Measurements from ENCODE around the gene TACR1. TPM values are rescaled to one million over a fixed set of nuclear protein-coding genes. Genes with fewer than 3 reads are reported as not detected.

TACR1 gene
- total and polyA plus RNA-seq, 2 of the 8 experiments (the other 6 are each of a cell fraction or from before 2014, with no cell fraction given) = 0.09 to 0.37 TPM

DNA sequence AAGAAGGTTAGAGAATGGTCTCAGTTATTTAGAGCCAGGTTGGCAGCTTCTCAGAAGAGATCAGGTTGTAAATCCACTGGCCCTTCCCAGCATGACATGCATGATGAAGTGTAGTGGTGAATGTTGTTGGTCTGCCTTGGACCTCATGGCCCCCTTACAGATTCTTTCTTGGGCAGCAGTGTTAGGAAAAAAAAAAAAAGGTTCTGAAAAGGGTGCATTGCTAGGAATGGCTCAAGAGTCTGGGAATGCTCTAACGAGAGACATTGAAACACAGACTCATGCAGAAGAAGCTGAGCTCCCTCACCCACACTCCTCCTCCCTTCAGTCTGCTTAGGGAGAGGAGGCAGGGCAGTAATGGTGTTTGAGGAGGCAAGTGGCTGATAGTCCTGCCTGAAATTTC, 135.4 kb downstream of the TACR1 start:
- Histone ChIP-seq H2BK5ac (ENCODE audit: low read depth, low read length) (no peak overlapping the region), H3K9ac (replicated peaks in 1 of 4; ENCODE audit: extremely low read depth in 1 of 4, low read depth in 3 of 4, low read length in 3 of 4) (no peak overlapping the region), H3K4ac (replicated peaks; ENCODE audit: insufficient read length, low read depth, low read length) (no peak overlapping the region), H2BK120ac (replicated peaks; ENCODE audit: low read depth, low read length) (no peak overlapping the region), H3K18ac (ENCODE audit: extremely low read depth, low read length) (no peak overlapping the region), H2BK12ac (ENCODE audit: low read depth, low read length) (peak overlapping the region; percentile 55; the same call in 1 of the 2 replicates), H4K8ac (ENCODE audit: extremely low read depth, insufficient read depth, low read length) (no peak overlapping the region), H3K23me2 (ENCODE audit: low read depth, low read length) (no peaks in the 10 kb centered on the region), H3K4me3 (ENCODE audit: extremely low read depth in 1 of 4, insufficient read depth in 2 of 4, low read depth in 3 of 4, low read length in 4 of 4) (no peak overlapping the region), H4K20me1 (replicated peaks in 1 of 2; ENCODE audit: control insufficient read depth in 1 of 2, insufficient read depth in 2 of 2, low read length in 2 of 2) (no peaks in the 10 kb centered on the region), H4K5ac (ENCODE audit: insufficient read length, low read depth, low read length) (no peak overlapping the region), H3K79me1 (ENCODE audit: low read depth, low read length) (no peaks in the 10 kb centered on the region), H3K36me3 (ENCODE audit: control insufficient read depth in 2 of 4, insufficient read depth in 4 of 4, low read length in 3 of 4) (no peaks in the 10 kb centered on the region), H3K9me3 (ENCODE audit: insufficient read depth in 2 of 2, low read depth in 1 of 2, low read length in 1 of 2) (no peaks in the 10 kb centered on the region), H3K27me3 (replicated peaks in 1 of 4; ENCODE audit: control insufficient read depth in 3 of 4, extremely low read depth in 1 of 4, insufficient read depth in 3 of 4, low read length in 3 of 4) (peaks cover 0 to 7% (median 0%) of the 10 kb centered on the region in 4 experiments; a peak in 4 of 7 replicates), H3K23ac (ENCODE audit: insufficient read length) (no peak overlapping the region), H2AK5ac (ENCODE audit: low read depth, low read length) (no peak overlapping the region), H2BK15ac (ENCODE audit: low read length) (no peak overlapping the region), H2BK20ac (ENCODE audit: low read length) (no peak overlapping the region), H2AFZ (ENCODE audit: low read length) (no peak overlapping the region), H3K56ac (replicated peaks; ENCODE audit: insufficient read length, low read depth, low read length) (no peak overlapping the region), H3K27ac (ENCODE audit: low read depth, low read length) (no peak overlapping the region), H3K79me2 (ENCODE audit: control insufficient read depth in 1 of 2, insufficient read depth in 2 of 2, low read length in 2 of 2) (no peaks in the 10 kb centered on the region), H3K14ac (ENCODE audit: insufficient read length) (no peak overlapping the region), H4K91ac (replicated peaks; ENCODE audit: insufficient read length, low read length) (no peak overlapping the region), H3K4me1 (replicated peaks in 1 of 4; ENCODE audit: control insufficient read depth in 3 of 4, insufficient read depth in 4 of 4, low read length in 3 of 4) (peaks cover 0 to 6% (median 0%) of the 10 kb centered on the region in 4 experiments; a peak in 3 of 7 replicates), H3K4me2 (ENCODE audit: insufficient read depth in 1 of 2, low read depth in 2 of 2, low read length in 2 of 2) (no peak overlapping the region)
- 92% methylated on average over 1 of the region's 1 CpG; no CpG with 5 or more reads in 1 of the 2 experiments for WGBS, 2 experiments (ENCODE audit: extremely low coverage in 1 of 2, insufficient coverage in 1 of 2, insufficient read length in 1 of 2, insufficient replicate concordance in 2 of 2, low coverage in 1 of 2, low lambda C conversion rate in 2 of 2, missing lambda C conversion rate in 1 of 2)
- ChIA-PET CTCF (ENCODE audit: partially characterized antibody) (interaction anchor here (0.6 to 6.0 kb wide), 29 partner anchors 8 to 501 kb away, joined by 3 to 44 read pairs (median 4); partner anchors contain the start of gene TACR1), POLR2A (ENCODE audit: partially characterized antibody) (no interaction called here)
- no peak for FAIRE-seq
- no peak for DNase-seq (ENCODE audit: low read depth in 1 of 2, low spot score in 2 of 2)
- TF ChIP-seq TAF1 (IDR thresholded peaks at IDR 0.05; ENCODE audit: low read depth, low read length) (no peak), POLR2A (IDR thresholded peaks at IDR 0.05; ENCODE audit: control extremely low read depth in 1 of 2, low read depth in 2 of 2, low read length in 2 of 2) (no peak), SP4 (IDR thresholded peaks at IDR 0.05; ENCODE audit: low read length) (no peak), ZNF274 (IDR thresholded peaks at IDR 0.05; ENCODE audit: borderline replicate concordance, extremely low read depth, low read length) (no peak), GABPA (IDR thresholded peaks at IDR 0.05; ENCODE audit: borderline replicate concordance, insufficient read depth, low read length) (no peak), CBX8 (IDR thresholded peaks at IDR 0.05; ENCODE audit: borderline replicate concordance, low read depth, low read length) (no peak), RNF2 (IDR thresholded peaks at IDR 0.05; ENCODE audit: borderline replicate concordance, low read depth, low read length, missing control alignments, poor library complexity, severe bottlenecking) (no peak), TEAD4 (IDR thresholded peaks at IDR 0.05; ENCODE audit: low read depth, low read length) (no peak), KDM5A (IDR thresholded peaks at IDR 0.05; ENCODE audit: low read length) (no peak), RXRA (IDR thresholded peaks at IDR 0.05; ENCODE audit: insufficient read depth, low read depth, low read length) (no peak), BCL11A (IDR thresholded peaks at IDR 0.05; ENCODE audit: low read depth in 2 of 2, low read length in 2 of 2) (no peak)
- TF ChIP-seq, protein P1, sequence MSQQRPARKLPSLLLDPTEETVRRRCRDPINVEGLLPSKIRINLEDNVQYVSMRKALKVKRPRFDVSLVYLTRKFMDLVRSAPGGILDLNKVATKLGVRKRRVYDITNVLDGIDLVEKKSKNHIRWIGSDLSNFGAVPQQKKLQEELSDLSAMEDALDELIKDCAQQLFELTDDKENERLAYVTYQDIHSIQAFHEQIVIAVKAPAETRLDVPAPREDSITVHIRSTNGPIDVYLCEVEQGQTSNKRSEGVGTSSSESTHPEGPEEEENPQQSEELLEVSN (IDR thresholded peaks at IDR 0.05) = no peak
- TF ChIP-seq, protein P2, sequence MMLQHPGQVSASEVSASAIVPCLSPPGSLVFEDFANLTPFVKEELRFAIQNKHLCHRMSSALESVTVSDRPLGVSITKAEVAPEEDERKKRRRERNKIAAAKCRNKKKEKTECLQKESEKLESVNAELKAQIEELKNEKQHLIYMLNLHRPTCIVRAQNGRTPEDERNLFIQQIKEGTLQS (IDR thresholded peaks at IDR 0.05; ENCODE audit: insufficient read depth, low read depth, low read length) = no peak

Measured in H1 (cell line).